Fibroblast of the conjunctiva (primary cell): ENCODE results near the gene SCN3B.

ENCODE experiments used
- DNase-seq: peaks from one replicate; pipeline ENCODE4 v3.0.0-alpha.2; 2010; ENCODE audit warnings: low read depth

The SCN3B gene

DNA sequence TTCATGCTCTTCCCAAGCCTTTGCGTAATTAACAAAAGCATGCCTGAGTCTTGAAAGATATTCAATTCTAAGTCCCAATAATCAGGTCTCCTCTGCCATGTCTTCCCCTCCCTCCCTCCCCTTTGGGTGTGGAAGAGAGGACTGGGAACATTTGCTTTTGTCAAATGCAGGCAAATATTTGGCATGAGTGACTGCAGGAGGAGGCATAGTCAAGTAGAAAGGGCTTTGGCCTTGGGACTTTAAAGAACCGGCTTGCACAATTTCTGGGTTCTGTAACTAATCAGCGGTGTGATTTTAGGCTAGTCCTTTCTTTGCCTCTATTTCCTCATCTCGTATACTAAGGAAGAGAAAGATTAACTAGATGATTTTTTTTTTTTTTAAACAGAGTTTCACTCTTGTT, 59.5 kb downstream of the SCN3B start:
- DNase-seq: no peak

DNA sequence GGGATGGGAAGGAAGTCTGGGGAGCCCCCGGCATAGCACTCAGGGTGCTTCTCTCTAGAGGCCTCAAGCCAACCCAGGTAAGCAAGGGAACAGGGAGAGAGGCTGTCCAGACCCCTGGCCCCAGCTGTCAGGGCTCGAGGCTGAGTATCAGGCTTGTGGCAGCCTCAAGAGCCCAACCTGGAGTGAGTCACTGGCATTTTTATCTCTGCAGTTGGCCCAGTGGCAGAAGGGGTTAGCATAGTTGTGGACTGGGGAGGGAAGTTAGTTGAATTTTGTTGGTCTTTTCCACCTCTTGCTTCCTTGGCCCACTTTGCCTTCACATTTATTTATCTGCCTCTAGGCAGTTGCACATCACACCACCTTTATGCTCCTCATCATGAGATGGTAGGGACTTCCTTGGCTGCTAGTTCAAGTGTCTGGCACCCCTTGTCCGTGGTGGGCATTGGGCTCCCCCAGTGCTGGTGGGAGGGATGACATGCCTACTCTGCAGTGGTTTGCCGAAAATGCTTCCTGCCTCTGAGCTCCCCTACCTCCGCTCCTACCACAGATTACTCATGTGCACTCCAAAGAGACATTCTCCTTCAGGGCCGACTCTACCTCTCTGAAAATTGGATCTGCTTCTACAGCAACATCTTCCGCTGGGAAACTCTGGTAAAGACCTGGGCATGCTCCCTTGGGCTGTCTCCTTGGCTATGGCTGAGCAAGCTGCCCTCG, 60.1 kb downstream of the SCN3B start:
- no peak for DNase-seq

DNA sequence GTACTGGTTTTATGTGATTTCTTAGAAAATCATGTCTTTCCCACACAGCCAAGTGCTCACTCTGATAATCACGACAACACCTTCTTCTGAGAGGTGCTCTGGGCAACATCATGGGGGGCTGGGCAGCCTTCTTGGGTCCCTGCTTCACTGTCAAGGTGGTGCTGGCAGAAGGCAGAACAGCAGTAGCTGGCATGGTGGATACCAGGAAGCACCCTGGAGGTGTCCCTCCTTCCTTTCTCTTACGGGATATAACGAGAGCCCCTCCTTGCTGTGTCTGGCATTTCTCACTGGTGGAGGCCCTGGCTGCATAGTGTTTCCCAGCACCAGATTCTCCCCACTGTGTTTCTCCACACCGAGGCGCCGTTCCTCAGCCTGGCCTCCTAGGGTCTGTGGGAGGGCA, 60.9 kb downstream of the SCN3B start:
- DNase-seq: no peak

DNA sequence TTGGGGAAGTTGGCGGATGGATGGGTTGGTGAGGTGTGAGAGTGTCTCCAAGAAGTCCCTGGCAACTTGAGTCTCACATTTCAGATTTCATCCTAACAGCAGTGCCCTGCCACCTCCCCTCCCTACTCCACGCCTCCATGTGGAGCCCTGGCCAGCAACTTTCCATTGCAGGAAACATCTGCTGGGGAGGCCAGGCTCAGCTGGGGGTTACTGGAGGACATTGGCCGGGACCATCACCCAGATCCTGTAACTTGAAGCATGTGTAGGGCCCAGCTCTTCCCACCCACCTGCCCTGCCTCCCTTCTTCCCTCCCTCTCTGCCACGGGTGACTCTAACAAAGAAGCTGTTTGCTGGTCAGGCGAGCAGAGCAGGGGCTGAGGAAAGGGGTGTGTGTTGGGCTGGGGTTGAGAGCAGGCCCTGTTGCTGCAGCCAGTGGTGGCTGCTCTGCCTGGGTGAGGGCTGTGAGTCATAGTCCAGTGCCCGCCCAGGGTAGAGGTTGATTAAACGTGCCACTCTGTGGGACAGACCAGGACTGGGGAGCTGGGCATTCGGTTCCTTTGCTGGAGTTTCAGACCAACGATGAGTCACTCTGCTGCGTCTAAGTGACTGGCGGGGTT, 64.0 kb downstream of the SCN3B start:
- DNase-seq: no peak

DNA sequence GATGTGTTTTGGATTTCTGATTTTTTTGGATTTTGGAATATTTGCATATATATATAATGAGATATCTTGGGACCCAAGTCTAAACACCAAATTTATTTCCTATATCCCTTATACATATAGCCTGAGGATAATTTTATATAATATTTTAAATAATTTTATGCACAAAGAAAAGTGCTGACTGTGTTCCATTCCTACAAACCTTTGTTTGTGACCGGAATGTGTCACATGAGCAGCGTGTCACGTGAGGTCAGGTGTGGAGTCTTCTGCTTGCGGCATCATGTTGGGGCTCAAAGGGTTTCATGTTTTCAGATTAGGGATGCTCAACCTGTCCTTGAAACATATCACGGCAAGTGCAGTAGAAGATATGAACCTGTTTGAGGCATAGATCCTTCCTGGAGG, 65.6 kb downstream of the SCN3B start:
- no peak for DNase-seq

DNA sequence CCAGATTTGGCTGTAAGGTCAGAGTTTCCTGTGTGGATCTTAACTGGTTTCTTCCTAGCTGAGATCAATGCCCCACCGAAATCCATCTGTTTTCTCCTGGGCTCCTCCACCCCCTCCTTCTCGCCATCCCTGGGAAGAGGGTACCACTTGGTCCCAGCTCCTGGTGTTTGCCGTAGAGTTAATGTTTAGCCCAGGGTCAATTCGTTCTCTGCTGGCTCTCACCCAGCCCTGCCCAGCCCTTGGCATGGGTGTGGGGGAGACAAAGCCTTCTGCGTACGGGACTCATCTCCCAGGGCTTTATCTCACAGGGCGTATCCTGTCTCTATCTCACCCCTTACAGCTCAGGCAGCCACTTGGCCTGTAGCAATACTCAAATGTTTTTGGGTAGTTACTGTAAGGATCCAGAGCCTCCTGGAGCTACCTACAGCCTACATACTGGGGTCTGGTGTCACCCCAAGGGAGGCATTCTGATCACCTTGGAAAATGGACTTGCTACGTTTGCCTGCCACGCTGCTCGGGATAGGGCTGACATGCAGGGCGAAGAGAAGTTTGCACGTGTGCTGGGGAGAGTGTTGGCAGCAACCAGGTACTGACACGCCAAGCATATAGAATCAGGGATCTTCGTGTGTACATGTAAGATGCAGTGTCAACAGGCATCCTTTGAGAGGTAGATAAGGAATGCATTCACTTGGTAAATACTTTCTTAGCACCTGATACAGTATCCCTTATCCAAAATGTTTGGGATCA, 66.1 kb downstream of the SCN3B start:
- no peak for DNase-seq

DNA sequence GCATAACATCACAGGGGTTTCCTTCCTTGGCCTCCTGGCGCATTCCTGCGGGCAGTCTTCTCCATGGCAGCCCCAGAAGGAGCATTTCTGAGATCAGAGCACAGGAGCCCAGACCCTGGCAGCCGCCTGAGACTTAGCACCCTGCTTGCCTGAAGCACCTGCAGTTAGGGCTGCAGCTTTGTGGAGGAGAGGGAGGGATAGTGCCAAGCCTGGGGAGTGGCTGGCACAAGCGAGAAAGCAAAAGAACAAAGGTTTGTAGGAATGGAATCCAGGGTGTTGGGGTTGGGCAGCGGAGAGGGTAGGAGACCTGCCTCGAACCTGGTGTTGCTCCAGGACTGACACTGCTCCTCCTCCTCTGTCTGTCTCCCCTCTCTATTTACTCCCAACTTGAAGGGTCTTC, 66.9 kb downstream of the SCN3B start:
- no peak for DNase-seq

DNA sequence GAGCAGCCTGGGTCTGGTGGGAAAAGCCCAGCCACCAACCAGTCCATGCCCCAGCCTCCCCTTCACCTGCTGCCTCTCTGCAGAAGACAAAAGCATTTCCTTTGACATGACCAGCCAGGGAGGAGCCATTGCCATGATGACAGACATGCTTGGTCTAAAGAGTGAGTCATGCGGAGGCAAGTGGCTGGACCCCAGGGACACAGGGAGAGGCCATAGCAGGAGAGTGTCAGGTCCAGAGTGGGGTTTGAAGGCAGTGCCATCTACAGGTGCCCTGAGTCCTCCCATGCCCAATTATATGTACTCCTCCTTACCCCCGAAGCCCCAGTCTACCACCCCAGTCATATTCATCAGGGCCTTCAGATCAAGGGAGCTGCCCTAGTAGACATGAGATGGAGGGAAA, 67.4 kb downstream of the SCN3B start:
- DNase-seq: no peak

DNA sequence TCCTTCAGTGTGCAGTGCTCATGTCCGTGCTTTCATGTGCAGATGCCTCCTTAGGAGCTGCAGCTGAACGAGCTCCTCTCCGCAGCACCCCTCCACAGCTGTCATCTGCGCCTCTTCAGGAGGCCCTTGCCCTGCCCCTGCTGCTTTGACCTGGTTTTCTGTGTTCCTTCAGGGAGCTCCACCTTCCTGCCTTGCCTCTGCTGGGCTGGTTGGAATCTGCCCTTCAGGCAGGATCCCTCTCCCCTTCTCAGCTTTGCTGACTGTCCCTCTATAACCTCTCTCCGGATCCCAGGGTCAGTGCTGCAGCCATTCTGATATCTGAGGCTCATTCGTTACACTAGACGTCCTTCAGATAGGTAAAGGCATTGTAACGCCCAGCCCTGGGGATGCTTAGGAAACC, 67.9 kb downstream of the SCN3B start:
- no peak for DNase-seq

DNA sequence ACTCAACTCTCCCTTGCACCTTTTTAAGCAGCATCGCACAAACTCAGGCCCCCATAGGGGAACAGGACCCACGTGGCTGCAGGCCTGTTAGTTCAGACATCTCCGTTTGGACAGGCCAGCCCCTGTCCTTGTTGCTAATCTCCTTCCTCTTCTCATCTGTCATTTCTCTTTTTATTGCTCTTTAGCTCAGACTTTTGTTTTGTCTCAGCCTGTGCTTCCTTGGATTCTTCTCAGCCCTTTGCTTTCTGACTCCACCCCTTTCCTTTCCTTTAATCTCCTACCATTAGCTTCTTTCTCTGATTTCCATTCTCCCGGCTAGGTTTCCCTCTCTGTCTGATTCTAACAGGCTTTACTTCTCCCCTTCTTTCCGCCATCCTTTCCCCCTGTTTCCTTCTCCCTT, 68.7 kb downstream of the SCN3B start:
- no peak for DNase-seq

DNA sequence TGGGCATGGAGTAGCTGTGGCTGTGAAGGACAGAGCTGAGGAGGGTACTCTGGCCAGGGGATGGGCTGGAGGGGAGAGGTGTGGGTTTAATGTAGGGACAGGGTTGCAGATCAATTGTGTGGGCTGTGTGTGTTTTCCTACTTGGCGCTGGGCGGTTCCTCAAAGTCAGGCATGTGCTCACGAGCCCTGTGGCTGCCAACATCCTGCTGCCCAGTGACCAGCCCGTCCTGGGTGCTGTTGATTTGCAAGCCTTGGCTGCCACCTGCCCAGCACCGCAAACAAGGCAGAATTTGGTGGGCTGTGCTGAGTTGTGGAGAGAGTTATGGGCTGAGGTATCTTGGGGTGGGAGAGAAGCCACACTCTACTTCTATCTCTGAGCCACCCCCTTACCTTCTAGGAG, 69.2 kb downstream of the SCN3B start:
- DNase-seq: no peak

DNA sequence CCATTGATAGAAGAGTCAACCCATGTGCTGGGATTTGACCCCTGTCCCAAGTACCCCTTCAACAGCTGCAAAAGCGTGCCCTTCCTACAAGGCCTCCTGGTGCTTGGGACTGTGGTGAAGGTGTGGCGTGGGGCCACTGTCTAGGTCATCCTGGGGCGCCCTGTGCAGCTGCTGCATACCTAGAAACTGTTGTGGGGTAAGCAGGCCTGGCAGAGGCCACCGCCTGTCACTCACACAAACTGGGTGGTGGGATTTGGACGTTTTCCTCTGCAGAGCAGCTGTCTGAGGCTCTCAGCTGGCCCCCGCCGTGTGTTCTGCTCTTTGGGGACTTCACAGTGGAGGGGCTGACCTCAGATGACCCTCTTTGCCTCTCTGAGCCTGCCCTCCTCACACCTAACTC, 69.7 kb downstream of the SCN3B start:
- no peak for DNase-seq

DNA sequence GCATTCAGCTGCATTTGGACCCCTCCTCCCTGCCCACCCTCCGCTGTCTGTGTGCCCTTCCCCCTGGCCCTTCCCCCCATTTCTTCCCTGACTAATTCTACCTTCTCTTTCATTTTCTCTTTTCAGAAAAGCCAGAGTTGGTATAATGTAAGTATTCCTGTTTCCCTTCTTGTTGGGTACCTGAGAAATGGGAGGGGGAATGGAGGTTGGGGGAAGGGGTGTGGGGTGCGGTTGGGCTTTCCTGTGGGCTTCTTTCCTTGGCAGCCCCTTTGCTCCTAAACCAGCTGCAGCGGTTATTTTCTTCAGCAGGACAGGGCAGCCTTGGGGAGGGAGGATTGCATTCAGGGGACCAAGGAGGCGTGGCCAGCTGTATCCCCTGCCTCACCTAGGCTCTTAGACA, 70.2 kb downstream of the SCN3B start:
- no peak for DNase-seq

DNA sequence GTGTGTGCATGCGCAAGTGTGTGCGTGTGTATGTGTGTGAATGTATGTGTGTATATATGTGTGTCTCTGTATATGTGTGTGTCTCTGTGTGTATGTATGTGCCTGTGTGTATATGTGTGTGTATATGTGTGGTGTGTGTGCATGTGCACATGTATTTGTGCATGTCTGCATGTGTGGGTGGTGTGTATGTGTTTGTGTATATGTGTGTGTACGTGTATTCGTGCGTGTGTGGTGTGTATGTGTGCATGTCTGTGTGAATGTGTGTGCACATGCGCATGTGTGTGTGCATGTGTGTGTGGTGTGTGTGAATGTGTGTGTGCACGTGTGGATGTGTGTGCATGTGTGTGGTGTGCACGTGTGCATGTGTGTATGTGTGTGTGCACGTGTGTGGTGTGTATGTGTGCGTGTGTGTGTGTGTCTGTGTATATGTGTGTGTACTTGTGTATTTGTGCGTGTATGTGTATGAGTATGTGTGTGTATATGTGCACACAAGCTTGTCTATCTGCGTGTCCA, 71.4 kb downstream of the SCN3B start:
- no peak for DNase-seq

DNA sequence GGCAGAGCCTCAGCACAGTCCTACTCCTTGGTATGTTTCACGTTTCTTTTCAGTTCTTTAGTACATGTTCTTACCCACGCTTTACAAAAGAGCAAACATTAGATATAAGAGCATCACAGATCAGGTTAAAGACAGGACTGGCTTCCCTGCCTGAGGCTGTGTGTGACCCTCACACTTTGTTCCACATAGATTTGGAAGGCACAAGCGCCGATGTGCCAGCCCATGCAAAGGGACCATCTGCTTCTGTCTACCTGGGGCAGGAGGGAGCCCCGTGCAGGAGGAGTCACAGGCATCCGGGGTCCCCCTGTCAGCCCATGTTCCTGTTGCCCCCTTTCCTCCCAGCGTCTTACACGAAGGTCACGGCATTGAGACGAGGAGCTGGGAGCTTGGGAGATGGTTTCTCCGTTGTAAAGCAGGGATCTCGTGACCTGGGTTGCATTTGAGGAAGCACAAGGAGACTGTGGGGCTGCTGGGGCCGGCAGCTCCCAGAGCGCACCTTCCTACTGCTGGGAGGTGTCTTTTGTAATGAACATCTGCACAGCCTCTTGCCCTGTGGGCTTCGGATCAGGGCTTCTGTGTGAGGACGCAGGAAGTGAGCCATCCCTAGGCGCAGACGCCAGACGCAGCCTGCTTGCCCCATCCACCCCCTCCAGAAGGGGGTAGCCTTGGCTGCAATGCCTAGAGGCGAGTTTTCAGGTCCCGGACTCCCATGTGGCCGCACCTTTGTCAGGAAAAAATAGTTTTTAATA, 72.6 kb downstream of the SCN3B start:
- no peak for DNase-seq

DNA sequence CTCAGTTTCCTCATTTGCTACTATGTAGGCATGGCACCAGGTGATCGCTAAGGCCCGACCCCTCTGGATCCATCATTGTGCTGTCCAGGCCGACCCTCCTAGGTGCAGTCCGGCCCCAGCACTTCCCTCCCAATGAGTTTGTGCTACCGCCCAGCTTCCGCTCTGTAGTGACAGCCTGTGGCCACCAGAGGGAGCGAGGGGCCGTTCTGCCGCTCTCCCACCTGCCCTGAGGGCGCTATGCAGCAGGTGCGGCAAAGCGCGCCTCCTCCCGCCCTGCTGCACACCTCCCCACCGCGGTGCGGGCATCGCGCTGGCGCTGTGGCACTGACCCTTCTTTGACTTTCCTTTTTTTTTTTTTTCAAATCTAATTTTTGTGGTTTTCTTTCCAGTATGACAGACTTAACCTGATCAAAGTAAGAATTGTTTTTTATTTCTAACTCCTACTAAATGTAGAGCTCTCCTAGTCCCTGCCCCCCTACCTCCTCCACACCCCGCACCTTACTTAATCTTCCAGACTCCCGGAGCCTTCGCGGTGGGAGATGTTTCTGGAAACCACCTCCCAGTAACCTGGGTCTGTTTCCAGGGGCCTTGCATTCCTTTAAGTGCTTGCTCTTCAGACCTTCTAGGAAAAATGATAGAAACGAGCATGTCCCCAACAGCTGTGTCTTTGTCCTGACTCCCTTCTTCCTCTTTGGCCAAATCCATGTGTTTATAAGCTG, 73.7 kb downstream of the SCN3B start:
- DNase-seq: no peak

DNA sequence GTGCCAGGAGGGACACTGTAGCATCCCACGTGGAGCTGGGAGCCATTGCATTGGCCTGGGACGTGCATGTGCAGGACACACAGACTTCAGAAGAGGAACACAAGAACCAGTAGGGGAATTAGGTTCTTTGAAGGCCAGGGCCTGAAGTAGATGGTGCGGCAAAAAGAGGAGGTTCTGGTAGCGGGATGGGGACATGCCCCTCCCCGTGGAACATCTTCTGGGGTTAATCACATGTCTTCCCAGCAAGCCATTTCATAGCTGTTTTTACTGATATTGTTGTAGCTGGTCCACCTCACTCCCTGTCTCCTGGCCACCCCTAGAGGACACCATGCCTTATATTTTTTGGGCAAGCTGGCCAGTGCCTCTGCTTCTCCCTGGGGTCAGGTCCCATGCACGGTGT, 74.3 kb downstream of the SCN3B start:
- no peak for DNase-seq

DNA sequence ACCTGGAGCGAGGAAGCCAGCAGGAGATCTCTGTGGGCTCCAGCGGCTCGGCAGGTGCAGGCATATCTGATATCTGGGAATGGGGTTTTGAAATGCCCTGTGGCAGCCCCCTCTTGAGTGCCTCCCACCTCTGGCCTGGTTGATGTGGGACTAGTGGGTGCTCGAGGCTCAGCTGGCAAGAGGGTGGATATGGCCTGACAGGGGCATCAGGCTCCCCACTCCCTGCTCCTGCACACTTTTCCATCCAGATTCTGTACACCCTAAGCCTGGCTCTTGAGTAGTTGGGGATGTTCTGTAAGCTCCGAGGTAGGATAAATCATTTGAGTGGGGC, 75.0 kb downstream of the SCN3B start:
- DNase-seq: no peak
